Stimulated activated CD8-positive, alpha-beta memory T cell treated with anti-CD3 and anti-CD28 coated beads, Interleukin-4, amount 100 ng/mL, for 48 hours (primary cell): Measurements from ENCODE around the gene IL1RAPL2.
A peak's percentile ranks its signal among the peaks of the same experiment; 100 is the strongest.
"Not testable (repeated sequence)": the region's sequence is repeated elsewhere in the genome, so short reads cannot be mapped to it uniquely, and the experiment has no call there.

Source experiments
- DNase-seq: peaks from one replicate; pipeline ENCODE4 v3.0.0-alpha.2; 2020

Gene IL1RAPL2

GRCh38 chrX:104565791-104566680, at the start of gene IL1RAPL2:
IL1RAPL2 (plus strand) TSS chrX:104566199.
- peak; percentile 42 for DNase-seq

- no peak for DNase-seq
Measured at GRCh38 chrX:104522386-104522785, 43.6 kb upstream of the IL1RAPL2 start.

- no peak for DNase-seq
Measured at GRCh38 chrX:104523858-104524257, 42.1 kb upstream of the IL1RAPL2 start.

- DNase-seq, result no peak
Measured at GRCh38 chrX:104539081-104539480, 26.9 kb upstream of the IL1RAPL2 start.

GRCh38 chrX:104542447-104542846, 23.6 kb upstream of the IL1RAPL2 start:
- DNase-seq, result not testable (repeated sequence)

- DNase-seq, result no peak
Measured at GRCh38 chrX:104564335-104564734, 1.7 kb upstream of the IL1RAPL2 start.

- no peak for DNase-seq
Measured at GRCh38 chrX:104564921-104565703, 887 bp upstream of the IL1RAPL2 start.

- no peak for DNase-seq
Measured at GRCh38 chrX:104566681-104567501, 892 bp downstream of the IL1RAPL2 start.

- DNase-seq, result no peak
Measured at GRCh38 chrX:104567506-104567905, 1.5 kb downstream of the IL1RAPL2 start.

GRCh38 chrX:104568304-104568915, 2.4 kb downstream of the IL1RAPL2 start:
- no peak for DNase-seq

GRCh38 chrX:104618106-104618895, 52.3 kb downstream of the IL1RAPL2 start:
- DNase-seq, result no peak

GRCh38 chrX:104621781-104622180, 55.8 kb downstream of the IL1RAPL2 start:
- no peak for DNase-seq

- DNase-seq, result no peak
Measured at GRCh38 chrX:104641176-104641575, 75.2 kb downstream of the IL1RAPL2 start.

- no peak for DNase-seq
Measured at GRCh38 chrX:104647084-104647483, 81.1 kb downstream of the IL1RAPL2 start.

GRCh38 chrX:104659005-104659744, 93.2 kb downstream of the IL1RAPL2 start:
- no peak for DNase-seq

- DNase-seq, result no peak
Measured at GRCh38 chrX:104660092-104660491, 94.1 kb downstream of the IL1RAPL2 start.

GRCh38 chrX:104662694-104663093, 96.7 kb downstream of the IL1RAPL2 start:
- DNase-seq, result no peak

- no peak for DNase-seq
Measured at GRCh38 chrX:104665691-104666090, 99.7 kb downstream of the IL1RAPL2 start.

GRCh38 chrX:104668550-104668949, 102.6 kb downstream of the IL1RAPL2 start:
- DNase-seq, result no peak

GRCh38 chrX:104669063-104669462, 103.1 kb downstream of the IL1RAPL2 start:
- DNase-seq, result no peak

GRCh38 chrX:104670051-104670450, 104.1 kb downstream of the IL1RAPL2 start:
- DNase-seq, result no peak
